ENCODE data around the gene SH3TC1.

Gene SH3TC1

DNA sequence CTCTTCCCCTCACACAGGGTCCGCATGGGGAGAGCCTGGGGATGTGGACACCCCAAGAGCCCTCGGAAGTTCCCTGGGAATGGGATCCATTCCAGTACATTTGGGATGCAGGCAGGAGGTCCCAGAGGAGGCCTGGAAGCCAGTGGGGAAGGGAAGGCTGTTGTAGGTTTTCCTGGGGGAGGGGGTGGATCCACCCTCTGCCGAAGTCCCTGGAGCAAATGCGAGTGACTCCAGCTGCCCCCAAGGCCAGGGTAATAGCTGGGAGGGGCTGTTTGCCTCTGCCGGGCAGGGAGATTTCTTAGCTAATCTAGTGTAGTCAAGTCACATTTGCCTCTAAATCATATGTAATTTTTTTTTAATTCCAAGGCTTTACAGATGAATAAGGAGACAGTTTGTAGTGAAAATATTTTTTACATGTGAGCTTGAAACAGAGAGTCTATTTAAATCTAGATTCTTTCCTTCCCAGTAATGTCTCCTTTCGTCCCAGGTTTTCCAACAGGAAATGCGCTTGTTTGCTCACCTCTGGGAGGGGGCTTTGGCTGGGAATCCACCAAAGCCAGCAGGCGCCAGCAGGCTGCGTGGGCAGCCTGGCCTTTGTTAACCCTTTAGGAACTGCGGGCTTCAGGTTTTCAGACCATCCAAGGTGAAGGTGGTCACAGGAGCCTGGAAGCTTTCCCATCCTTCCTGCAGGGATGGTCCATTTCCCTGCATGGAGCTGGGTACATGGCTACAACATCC, 26.8 kb downstream of the SH3TC1 start:
- H3K4me2 ChIP-seq (ENCODE audit: low read depth, low read length, poor library complexity, severe bottlenecking): no peak overlapping the region
- H3K9me2 ChIP-seq (replicated peaks; ENCODE audit: low read depth, low read length): no peaks in the 10 kb centered on the region
- no peaks in the 10 kb centered on the region for H3K79me2 ChIP-seq (ENCODE audit: insufficient read depth, low read length)
- H3K27me3 ChIP-seq (ENCODE audit: insufficient read depth, low read length, poor library complexity, severe bottlenecking): no peaks in the 10 kb centered on the region
- no peaks in the 10 kb centered on the region for H3K9me3 ChIP-seq (ENCODE audit: insufficient read depth, low read depth, low read length)
- H3F3A ChIP-seq (ENCODE audit: low read depth): no peaks in the 10 kb centered on the region
- no peaks in the 10 kb centered on the region for H4K20me1 ChIP-seq (ENCODE audit: insufficient read depth, low read length, poor library complexity, severe bottlenecking)
- H2AFZ ChIP-seq (ENCODE audit: low read length): no peak overlapping the region
- peaks cover 27% of the 10 kb centered on the region for H3K4me1 ChIP-seq (ENCODE audit: insufficient read depth, low read length, poor library complexity, severe bottlenecking)
- H3K9ac ChIP-seq (ENCODE audit: low read depth, low read length, poor library complexity, severe bottlenecking): no peak overlapping the region
- H3K36me3 ChIP-seq (ENCODE audit: insufficient read depth, low read length): peaks cover 27% of the 10 kb centered on the region; the same call in 1 of the 2 replicates
- H3K4me3 ChIP-seq (ENCODE audit: low read length, poor library complexity, severe bottlenecking): no peak overlapping the region
- TF ChIP-seq EZH2phosphoT487 (IDR thresholded peaks at IDR 0.05; ENCODE audit: borderline replicate concordance): no peak
- TF ChIP-seq, protein P1, sequence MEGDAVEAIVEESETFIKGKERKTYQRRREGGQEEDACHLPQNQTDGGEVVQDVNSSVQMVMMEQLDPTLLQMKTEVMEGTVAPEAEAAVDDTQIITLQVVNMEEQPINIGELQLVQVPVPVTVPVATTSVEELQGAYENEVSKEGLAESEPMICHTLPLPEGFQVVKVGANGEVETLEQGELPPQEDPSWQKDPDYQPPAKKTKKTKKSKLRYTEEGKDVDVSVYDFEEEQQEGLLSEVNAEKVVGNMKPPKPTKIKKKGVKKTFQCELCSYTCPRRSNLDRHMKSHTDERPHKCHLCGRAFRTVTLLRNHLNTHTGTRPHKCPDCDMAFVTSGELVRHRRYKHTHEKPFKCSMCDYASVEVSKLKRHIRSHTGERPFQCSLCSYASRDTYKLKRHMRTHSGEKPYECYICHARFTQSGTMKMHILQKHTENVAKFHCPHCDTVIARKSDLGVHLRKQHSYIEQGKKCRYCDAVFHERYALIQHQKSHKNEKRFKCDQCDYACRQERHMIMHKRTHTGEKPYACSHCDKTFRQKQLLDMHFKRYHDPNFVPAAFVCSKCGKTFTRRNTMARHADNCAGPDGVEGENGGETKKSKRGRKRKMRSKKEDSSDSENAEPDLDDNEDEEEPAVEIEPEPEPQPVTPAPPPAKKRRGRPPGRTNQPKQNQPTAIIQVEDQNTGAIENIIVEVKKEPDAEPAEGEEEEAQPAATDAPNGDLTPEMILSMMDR (conservative IDR thresholded peaks at IDR 0.05; ENCODE audit: low read length): no peak

DNA sequence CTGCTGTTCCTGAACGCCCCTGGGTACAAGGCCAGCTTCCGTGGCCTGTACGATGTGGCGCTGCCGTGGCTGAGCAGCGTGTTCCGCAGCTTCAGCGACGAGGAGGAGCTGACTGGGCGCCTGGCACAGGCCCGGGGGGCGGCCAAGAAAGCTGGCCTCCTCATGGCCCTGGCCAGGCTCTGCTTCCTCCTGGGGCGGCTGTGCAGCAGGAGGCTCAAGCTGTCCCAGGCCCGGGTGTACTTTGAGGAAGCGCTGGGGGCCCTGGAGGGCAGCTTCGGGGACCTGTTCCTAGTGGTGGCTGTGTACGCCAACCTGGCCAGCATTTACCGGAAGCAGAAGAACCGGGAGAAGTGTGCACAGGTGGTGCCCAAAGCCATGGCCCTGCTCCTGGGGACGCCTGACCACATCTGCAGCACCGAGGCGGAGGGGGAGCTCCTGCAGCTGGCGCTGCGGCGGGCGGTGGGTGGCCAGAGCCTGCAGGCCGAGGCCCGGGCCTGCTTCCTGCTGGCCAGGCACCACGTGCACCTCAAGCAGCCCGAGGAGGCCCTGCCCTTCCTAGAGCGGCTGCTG, 28.2 kb downstream of the SH3TC1 start:
- Histone ChIP-seq H4K20me1 (ENCODE audit: insufficient read depth, low read length, poor library complexity, severe bottlenecking) (no peaks in the 10 kb centered on the region), H3K4me2 (ENCODE audit: low read depth, low read length, poor library complexity, severe bottlenecking) (no peak overlapping the region), H2AFZ (ENCODE audit: low read length) (no peak overlapping the region), H3F3A (ENCODE audit: low read depth) (no peaks in the 10 kb centered on the region), H3K4me3 (ENCODE audit: low read length, poor library complexity, severe bottlenecking) (no peak overlapping the region), H3K36me3 (ENCODE audit: insufficient read depth, low read length) (peaks cover 26% of the 10 kb centered on the region; the same call in 1 of the 2 replicates), H3K9me3 (ENCODE audit: insufficient read depth, low read depth, low read length) (no peaks in the 10 kb centered on the region), H3K4me1 (ENCODE audit: insufficient read depth, low read length, poor library complexity, severe bottlenecking) (peaks cover 16% of the 10 kb centered on the region), H3K79me2 (ENCODE audit: insufficient read depth, low read length) (no peaks in the 10 kb centered on the region), H3K9me2 (replicated peaks; ENCODE audit: low read depth, low read length) (no peaks in the 10 kb centered on the region), H3K9ac (ENCODE audit: low read depth, low read length, poor library complexity, severe bottlenecking) (no peak overlapping the region), H3K27me3 (ENCODE audit: insufficient read depth, low read length, poor library complexity, severe bottlenecking) (no peaks in the 10 kb centered on the region)
- no peak for TF ChIP-seq EZH2phosphoT487 (IDR thresholded peaks at IDR 0.05; ENCODE audit: borderline replicate concordance)
- TF ChIP-seq, protein P1 (conservative IDR thresholded peaks at IDR 0.05; ENCODE audit: low read length): no peak

DNA sequence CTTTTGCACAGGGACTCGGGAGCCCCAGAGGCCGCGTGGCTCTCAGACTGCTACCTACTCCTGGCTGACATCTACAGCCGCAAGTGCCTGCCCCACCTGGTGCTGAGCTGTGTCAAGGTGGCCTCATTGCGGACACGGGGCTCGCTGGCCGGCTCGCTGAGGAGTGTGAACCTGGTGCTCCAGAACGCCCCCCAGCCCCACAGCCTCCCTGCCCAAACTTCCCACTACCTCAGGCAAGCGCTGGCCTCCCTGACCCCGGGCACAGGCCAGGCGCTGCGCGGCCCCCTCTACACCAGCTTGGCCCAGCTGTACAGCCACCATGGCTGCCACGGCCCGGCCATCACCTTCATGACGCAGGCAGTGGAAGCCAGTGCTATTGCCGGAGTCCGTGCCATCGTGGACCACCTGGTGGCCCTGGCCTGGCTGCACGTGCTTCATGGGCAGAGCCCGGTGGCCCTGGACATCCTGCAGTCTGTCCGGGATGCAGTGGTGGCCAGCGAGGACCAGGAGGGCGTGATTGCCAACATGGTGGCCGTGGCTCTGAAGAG, 28.8 kb downstream of the SH3TC1 start:
- no peaks in the 10 kb centered on the region for H3K9me3 ChIP-seq (ENCODE audit: insufficient read depth, low read depth, low read length)
- H3K4me3 ChIP-seq (ENCODE audit: low read length, poor library complexity, severe bottlenecking): no peak overlapping the region
- TF ChIP-seq, protein P1 (conservative IDR thresholded peaks at IDR 0.05; ENCODE audit: low read length): no peak
- TF ChIP-seq EZH2phosphoT487 (IDR thresholded peaks at IDR 0.05; ENCODE audit: borderline replicate concordance): no peak
- no peaks in the 10 kb centered on the region for H4K20me1 ChIP-seq (ENCODE audit: insufficient read depth, low read length, poor library complexity, severe bottlenecking)
- peaks cover 22% of the 10 kb centered on the region; the same call in 1 of the 2 replicates for H3K36me3 ChIP-seq (ENCODE audit: insufficient read depth, low read length)
- H3K4me2 ChIP-seq (ENCODE audit: low read depth, low read length, poor library complexity, severe bottlenecking): peak overlapping the region; percentile 75
- H3K27me3 ChIP-seq (ENCODE audit: insufficient read depth, low read length, poor library complexity, severe bottlenecking): no peaks in the 10 kb centered on the region
- H3F3A ChIP-seq (ENCODE audit: low read depth): no peaks in the 10 kb centered on the region
- no peak overlapping the region for H3K9ac ChIP-seq (ENCODE audit: low read depth, low read length, poor library complexity, severe bottlenecking)
- H3K4me1 ChIP-seq (ENCODE audit: insufficient read depth, low read length, poor library complexity, severe bottlenecking): peaks cover 16% of the 10 kb centered on the region
- no peak overlapping the region for H2AFZ ChIP-seq (ENCODE audit: low read length)
- no peaks in the 10 kb centered on the region for H3K79me2 ChIP-seq (ENCODE audit: insufficient read depth, low read length)
- H3K9me2 ChIP-seq (replicated peaks; ENCODE audit: low read depth, low read length): no peaks in the 10 kb centered on the region
